GM23338 (cell line): ENCODE results near the gene DENND6A. TPM values are rescaled to one million over a fixed set of nuclear protein-coding genes. Genes with fewer than 3 reads are reported as not detected.
A peak's percentile ranks its signal among the peaks of the same experiment; 100 is the strongest.

Source experiments
- ATAC-seq: fragments of 200-7000 bp; cut with Tn5 transposase; 3 replicates; pipeline ENCODE4 v1.9.1; 2020
- DNase-seq: peaks from one replicate; pipeline ENCODE4 v3.0.0-alpha.2; 2015; ENCODE audit warnings: low spot score
- H2AFZ ChIP-seq: fragments of 200-600 bp; sonication (generic); 2 replicates; pipeline ENCODE4 v1.8.0; 2016; ENCODE audit warnings: antibody characterized with exemption, mild to moderate bottlenecking, moderate library complexity
- H3F3A ChIP-seq: fragments of 200-600 bp; sonication (generic); replicated peaks from 2 replicates; pipeline ENCODE4 v1.8.0; 2017; ENCODE audit warnings: antibody characterized with exemption, mixed run types, low read depth
- H3K27ac ChIP-seq: fragments of 200-600 bp; sonication (generic); 2 replicates; pipeline ENCODE4 v1.6.1; 2016; ENCODE audit warnings: low read depth
- H3K27me3 ChIP-seq: fragments of 200-600 bp; sonication (generic); 2 replicates; pipeline ENCODE4 v1.8.0; 2016; ENCODE audit warnings: mild to moderate bottlenecking, mixed run types, moderate library complexity; ENCODE audit not compliant: insufficient read depth
- H3K36me3 ChIP-seq: fragments of 200-600 bp; sonication (generic); 2 replicates; pipeline ENCODE4 v1.8.0; 2016; ENCODE audit warnings: mild to moderate bottlenecking; ENCODE audit not compliant: insufficient read depth
- H3K4me1 ChIP-seq: fragments of 200-600 bp; sonication (generic); 2 replicates; pipeline ENCODE4 v1.8.0; 2016; ENCODE audit warnings: mild to moderate bottlenecking, moderate library complexity; ENCODE audit not compliant: insufficient read depth
- H3K4me2 ChIP-seq: fragments of 200-600 bp; sonication (generic); 2 replicates; pipeline ENCODE4 v1.7.1; 2017; ENCODE audit warnings: mixed run types
- H3K4me3 ChIP-seq: fragments of 200-600 bp; sonication (generic); 2 replicates; pipeline ENCODE4 v1.6.1; 2016; ENCODE audit warnings: mixed run types
- H3K79me2 ChIP-seq: fragments of 200-600 bp; sonication (generic); replicated peaks from 2 replicates; pipeline ENCODE4 v1.8.0; 2017; ENCODE audit warnings: mild to moderate bottlenecking; ENCODE audit not compliant: insufficient read depth
- H3K9me2 ChIP-seq: fragments of 200-600 bp; sonication (generic); 2 replicates; pipeline ENCODE4 v1.8.0; 2017; ENCODE audit not compliant: insufficient read depth
- H4K20me1 ChIP-seq: fragments of 200-600 bp; sonication (generic); replicated peaks from 2 replicates; pipeline ENCODE4 v1.8.0; 2017; ENCODE audit warnings: mild to moderate bottlenecking; ENCODE audit not compliant: insufficient read depth
- H3K27ac Mint-ChIP-seq: 2 replicates; pipeline ENCODE4 v1.8.0; 2020; ENCODE audit warnings: inconsistent platforms, mild to moderate bottlenecking, moderate library complexity, mixed read lengths
- H3K27me3 Mint-ChIP-seq: 3 replicates; pipeline ENCODE4 v1.8.0; 2022; ENCODE audit warnings: low read depth, mild to moderate bottlenecking, moderate library complexity, mixed read lengths, inconsistent platforms; ENCODE audit not compliant: insufficient read depth, poor library complexity
- H3K36me3 Mint-ChIP-seq: 3 replicates; pipeline ENCODE4 v1.8.0; 2021; ENCODE audit warnings: low read depth, mild to moderate bottlenecking, inconsistent platforms, moderate library complexity, mixed read lengths
- H3K4me1 Mint-ChIP-seq: 3 replicates; pipeline ENCODE4 v1.8.0; 2020; ENCODE audit warnings: mild to moderate bottlenecking, inconsistent platforms, mixed read lengths
- H3K4me3 Mint-ChIP-seq: 3 replicates; pipeline ENCODE4 v1.8.0; 2021; ENCODE audit warnings: moderate library complexity, mild to moderate bottlenecking, inconsistent platforms, mixed read lengths
- H3K9me3 Mint-ChIP-seq: 3 replicates; pipeline ENCODE4 v1.8.0; 2020; ENCODE audit warnings: moderate library complexity, mild to moderate bottlenecking, inconsistent platforms, mixed read lengths
- CREB1 ChIP-seq: fragments of 250-450 bp; sonication (Bioruptor Pico); IDR thresholded peaks from 2 replicates; pipeline ENCODE4 v1.5.0; 2020; ENCODE audit warnings: low read depth, mild to moderate bottlenecking, moderate library complexity
- CTCF ChIP-seq, 2 experiments: fragments of 200-600 bp in 1 of 2; sonication (generic) in 1 of 2; conservative IDR thresholded peaks; 2 replicates each; pipeline versions ENCODE4 v1.5.1 to v1.6.1; 2016 to 2017; ENCODE audit warnings: antibody characterized with exemption in 2 of 2, low read depth in 2 of 2, mild to moderate bottlenecking in 2 of 2, moderate library complexity in 1 of 2
- ETS1 ChIP-seq: IDR thresholded peaks from 2 replicates; pipeline ENCODE4 v1.6.1; 2016; ENCODE audit warnings: antibody characterized with exemption
- EZH2 ChIP-seq: fragments of 200-600 bp; sonication (generic); IDR thresholded peaks from one replicate; pipeline ENCODE4 v1.8.0; 2017; ENCODE audit warnings: antibody characterized with exemption, mild to moderate bottlenecking, low read depth; ENCODE audit not compliant: unreplicated experiment
- EZH2phosphoT487 ChIP-seq: fragments of 200-600 bp; sonication (generic); IDR thresholded peaks from one replicate; pipeline ENCODE4 v1.8.1; 2018; ENCODE audit warnings: antibody characterized with exemption; ENCODE audit not compliant: unreplicated experiment
- NANOG ChIP-seq: IDR thresholded peaks from 2 replicates; pipeline ENCODE4 v1.6.1; 2016; ENCODE audit warnings: antibody characterized with exemption, borderline replicate concordance
- POLR2AphosphoS5 ChIP-seq: IDR thresholded peaks from 2 replicates; pipeline ENCODE4 v1.6.1; 2016; ENCODE audit warnings: antibody characterized with exemption, low read depth
- REST ChIP-seq: IDR thresholded peaks from one replicate; pipeline ENCODE4 v1.6.1; 2018; ENCODE audit warnings: antibody characterized with exemption; ENCODE audit not compliant: unreplicated experiment
- STAT1 ChIP-seq: IDR thresholded peaks from one replicate; pipeline ENCODE4 v1.6.1; 2016; ENCODE audit warnings: antibody characterized with exemption; ENCODE audit not compliant: unreplicated experiment
- ZNF114 ChIP-seq: fragments of 250-450 bp; sonication (Bioruptor Pico); IDR thresholded peaks from 2 replicates; pipeline ENCODE4 v1.5.0; 2020; ENCODE audit warnings: mild to moderate bottlenecking, moderate library complexity
- ZNF331 ChIP-seq: fragments of 250-450 bp; sonication (Bioruptor Pico); IDR thresholded peaks from 2 replicates; pipeline ENCODE4 v1.5.0; 2020; ENCODE audit warnings: low read depth, mild to moderate bottlenecking, moderate library complexity
- ZNF462 ChIP-seq: fragments of 250-450 bp; sonication (Bioruptor Pico); IDR thresholded peaks from 2 replicates; pipeline ENCODE4 v1.5.0; 2020; ENCODE audit warnings: mild to moderate bottlenecking, moderate library complexity
- polyA plus RNA-seq: library from polyadenylated mRNA; unstranded; fragments of >200 nt; fragmentation: Nextera tagmentation; extraction: Ambion mirVana; gene quantifications from 2 replicates; pipeline ENCODE4 v1.2.1, GENCODE V29; 2016
- total RNA-seq: library from RNA; depleted of rRNA; stranded (reverse); fragments of >200 nt; shearing (Covaris generic); gene quantifications from 2 replicates; pipeline ENCODE4 v1.2.3, GENCODE V29; 2014

DENND6A gene
- total and polyA plus RNA-seq, 2 experiments from 2014 or later, result 7.5 to 17.5 TPM

- H3K4me3 ChIP-seq, result peak overlapping the region; percentile 61
- peaks cover 20% of the 10 kb centered on the region for H3K4me1 ChIP-seq
- Mint-ChIP-seq H3K27ac (peak overlapping the region; percentile 43; the same call in 1 of the 2 replicates), H3K27me3 (peaks cover 11% of the 10 kb centered on the region), H3K4me1 (peaks cover 25% of the 10 kb centered on the region), H3K9me3 (no peaks in the 10 kb centered on the region; the same call in 2 of the 3 replicates), H3K36me3 (peaks cover 29% of the 10 kb centered on the region), H3K4me3 (peak overlapping the region; percentile 96)
- 0 out of 2 replicates have a peak, but pooled peaks cover 5% of the 10 kb centered on the region for H3F3A ChIP-seq
- ATAC-seq (no peak), DNase-seq (peak; percentile 17)
- H3K27ac ChIP-seq, result peak overlapping the region; percentile 46
- H2AFZ ChIP-seq, result no peak overlapping the region
- no peak for TF ChIP-seq CTCF (conservative IDR thresholded peaks at IDR 0.05; ENCODE audit: low read depth in 2 of 2)
- TF ChIP-seq EZH2, result no peak
- no peak for TF ChIP-seq ETS1
- no peak for TF ChIP-seq ZNF331 (CRISPR knock-in tag)
- no peak for TF ChIP-seq REST
- TF ChIP-seq CREB1 (CRISPR knock-in tag), result no peak
- TF ChIP-seq ZNF462 (CRISPR knock-in tag), result no peak
- TF ChIP-seq ZNF114 (CRISPR knock-in tag), result no peak
- TF ChIP-seq NANOG, result no peak
- no peak for TF ChIP-seq POLR2AphosphoS5
- TF ChIP-seq STAT1, result no peak
- TF ChIP-seq EZH2phosphoT487, result no peak
- peaks cover 24% of the 10 kb centered on the region for H4K20me1 ChIP-seq
- peak overlapping the region; percentile 88 for H3K4me2 ChIP-seq
- H3K36me3 ChIP-seq, result no peaks in the 10 kb centered on the region; the same call in 1 of the 2 replicates
- H3K9me2 ChIP-seq, result no peaks in the 10 kb centered on the region
- peaks cover 30% of the 10 kb centered on the region for H3K79me2 ChIP-seq
- H3K27me3 ChIP-seq, result no peaks in the 10 kb centered on the region
Observed at GRCh38 chr3:57598765-57599360, 94.0 kb downstream of the DENND6A start.
